ENCODE data around the gene TBX18.

The TBX18 gene

DNA sequence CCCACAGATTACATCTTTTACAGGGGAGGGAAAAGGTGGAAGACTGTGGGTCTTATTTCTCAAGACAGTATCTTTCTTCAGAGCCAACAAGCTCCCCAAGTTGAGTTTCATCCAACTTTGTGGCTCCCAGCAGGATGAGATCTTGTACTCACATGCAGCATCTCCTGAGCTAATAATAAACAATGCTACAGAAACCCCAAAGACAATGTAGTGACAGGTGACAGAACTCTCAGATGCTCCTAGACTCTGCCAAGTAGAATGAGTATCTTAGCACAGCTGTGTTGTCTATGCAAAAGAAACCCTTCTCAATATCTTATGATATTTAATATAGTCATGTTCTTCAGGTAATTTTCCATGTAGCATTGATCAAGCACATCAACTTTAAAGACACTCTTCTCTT, 90.0 kb downstream of the TBX18 start:
- no peak overlapping the region for H3K4me3 ChIP-seq (ENCODE audit: low read depth, low read length)
- TF ChIP-seq MAX (IDR thresholded peaks at IDR 0.05; ENCODE audit: low read depth, low read length) (no peak), POLR2A (IDR thresholded peaks at IDR 0.05; ENCODE audit: extremely low read depth, insufficient read length) (no peak), CTCF (IDR thresholded peaks at IDR 0.05; ENCODE audit: low read depth, low read length) (no peak), MYC (IDR thresholded peaks at IDR 0.05; ENCODE audit: low read depth, low read length) (no peak)
- no peak for DNase-seq (ENCODE audit: low read depth)

DNA sequence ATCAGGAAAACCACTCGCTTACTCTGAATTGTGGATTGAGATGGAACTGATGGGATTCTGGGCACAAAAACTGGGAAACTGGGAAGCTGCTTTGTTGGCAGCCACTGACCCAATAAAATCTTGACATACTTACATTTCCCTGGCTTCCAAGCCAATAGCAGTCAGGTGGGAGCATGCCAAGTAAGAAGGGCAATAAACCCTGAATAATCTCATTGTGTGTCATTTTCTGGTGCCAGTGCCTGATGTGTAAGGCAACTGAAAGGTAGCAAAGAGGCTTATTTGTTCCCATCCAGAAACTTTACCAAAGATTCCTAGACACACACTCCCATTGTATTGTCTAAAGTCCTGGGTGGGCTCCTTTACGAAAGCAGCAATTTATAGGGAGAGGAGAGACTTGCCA, 93.2 kb downstream of the TBX18 start:
- DNase-seq (ENCODE audit: low read depth), result no peak
- no peak overlapping the region for H3K4me3 ChIP-seq (ENCODE audit: low read depth, low read length)
- TF ChIP-seq CTCF (IDR thresholded peaks at IDR 0.05; ENCODE audit: low read depth, low read length) (no peak), MAX (IDR thresholded peaks at IDR 0.05; ENCODE audit: low read depth, low read length) (no peak), POLR2A (IDR thresholded peaks at IDR 0.05; ENCODE audit: extremely low read depth, insufficient read length) (no peak), MYC (IDR thresholded peaks at IDR 0.05; ENCODE audit: low read depth, low read length) (no peak)

DNA sequence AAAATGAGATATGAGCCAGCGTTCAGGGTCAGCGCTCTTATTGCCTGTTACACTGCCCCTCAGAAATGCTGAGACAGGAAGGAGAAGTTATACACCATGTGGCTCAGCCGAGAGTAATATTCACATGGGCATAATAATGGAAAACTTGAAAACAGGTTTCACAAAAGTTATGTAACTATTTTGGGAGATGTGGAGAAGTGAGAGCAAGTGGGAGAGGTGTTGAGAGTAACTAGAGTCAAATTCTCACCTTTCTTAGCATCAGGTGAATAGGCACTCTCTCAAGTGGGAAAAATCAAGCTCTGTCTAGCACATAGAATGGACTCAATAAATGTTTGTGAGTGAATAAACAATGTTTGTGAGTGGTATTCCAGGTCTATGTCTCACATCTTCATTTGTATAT, 94.5 kb downstream of the TBX18 start:
- no peak for DNase-seq (ENCODE audit: low read depth)
- TF ChIP-seq MAX (IDR thresholded peaks at IDR 0.05; ENCODE audit: low read depth, low read length), result no peak
- no peak for TF ChIP-seq POLR2A (IDR thresholded peaks at IDR 0.05; ENCODE audit: extremely low read depth, insufficient read length)
- TF ChIP-seq MYC (IDR thresholded peaks at IDR 0.05; ENCODE audit: low read depth, low read length), result no peak
- no peak overlapping the region for H3K4me3 ChIP-seq (ENCODE audit: low read depth, low read length)

DNA sequence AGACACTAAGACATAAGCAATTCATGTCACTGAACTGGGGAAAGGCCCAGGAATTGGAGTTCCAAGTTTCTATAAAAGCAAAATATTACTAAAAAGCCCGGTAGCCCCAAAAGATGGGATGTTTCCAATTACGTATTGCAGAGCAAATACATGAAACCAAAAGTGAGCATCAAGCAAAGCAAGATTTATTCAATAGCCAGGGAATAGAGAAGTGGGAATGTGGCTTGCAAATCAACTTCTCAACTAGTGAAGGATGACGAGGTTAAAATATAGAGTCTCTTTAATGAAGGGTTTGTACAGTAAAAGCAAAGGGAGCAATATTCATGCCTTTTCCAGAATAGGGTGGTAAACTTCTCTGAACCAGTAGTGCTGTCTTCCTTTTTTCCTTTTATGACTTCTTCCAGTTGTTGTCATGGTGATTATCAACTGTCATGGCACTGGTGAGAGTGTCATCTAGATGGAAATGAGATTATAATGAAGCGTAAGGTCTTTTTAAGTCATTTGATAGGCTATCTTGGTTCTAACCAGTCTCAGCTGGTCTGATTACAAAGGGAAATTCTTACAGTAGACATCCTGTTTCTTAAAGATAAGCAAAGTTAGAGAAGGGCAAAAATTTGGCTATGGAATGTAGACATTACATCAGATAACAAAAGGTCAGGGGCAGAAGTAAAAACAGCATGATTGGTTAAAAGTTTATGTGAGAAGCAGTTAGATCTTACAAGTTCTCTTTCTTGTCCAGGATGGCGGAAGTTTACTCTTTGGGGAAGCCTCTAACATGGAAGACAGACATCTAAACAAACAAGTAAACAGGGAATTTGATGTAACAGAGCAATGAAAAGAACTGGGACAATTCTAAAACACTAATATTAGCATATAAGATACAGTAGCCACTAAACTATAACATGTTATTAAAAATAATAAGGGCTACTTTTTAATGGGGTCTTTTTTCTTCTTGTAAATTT, 96.9 kb downstream of the TBX18 start:
- H3K4me3 ChIP-seq (ENCODE audit: low read depth, low read length), result no peak overlapping the region
- no peak for DNase-seq (ENCODE audit: low read depth)
- TF ChIP-seq POLR2A (IDR thresholded peaks at IDR 0.05; ENCODE audit: extremely low read depth, insufficient read length) (no peak), MAX (IDR thresholded peaks at IDR 0.05; ENCODE audit: low read depth, low read length) (no peak), MYC (IDR thresholded peaks at IDR 0.05; ENCODE audit: low read depth, low read length) (no peak), CTCF (IDR thresholded peaks at IDR 0.05; ENCODE audit: low read depth, low read length) (no peak)

GRCh38 chr6:84665401-84665800, 99.0 kb downstream of the TBX18 start:
- no peak for TF ChIP-seq MYC (IDR thresholded peaks at IDR 0.05; ENCODE audit: low read depth, low read length)
- no peak for TF ChIP-seq MAX (IDR thresholded peaks at IDR 0.05; ENCODE audit: low read depth, low read length)
- no peak for TF ChIP-seq CTCF (IDR thresholded peaks at IDR 0.05; ENCODE audit: low read depth, low read length)
- TF ChIP-seq POLR2A (IDR thresholded peaks at IDR 0.05; ENCODE audit: extremely low read depth, insufficient read length), result no peak
- DNase-seq (ENCODE audit: low read depth), result no peak
- H3K4me3 ChIP-seq (ENCODE audit: low read depth, low read length), result no peak overlapping the region

DNA sequence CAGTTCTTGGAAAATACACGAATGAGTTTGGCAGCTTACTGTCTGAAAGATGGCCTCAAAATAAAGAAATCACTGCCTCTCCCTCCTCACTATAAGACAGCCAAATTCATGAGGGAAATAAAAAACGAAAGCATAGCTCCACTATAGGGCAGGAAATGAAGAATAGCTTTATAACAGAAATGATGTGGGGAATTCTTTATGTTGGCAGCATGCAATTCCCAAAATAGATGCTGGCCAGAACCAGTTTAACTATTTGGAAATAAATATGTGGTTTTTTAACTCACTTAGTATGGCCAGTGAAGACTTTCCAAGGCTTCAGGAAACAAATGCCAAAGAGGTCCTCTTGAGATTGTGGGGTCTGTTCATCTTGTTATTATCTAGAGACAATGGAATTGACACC, 100.5 kb downstream of the TBX18 start:
- no peak for DNase-seq (ENCODE audit: low read depth)
- TF ChIP-seq CTCF (IDR thresholded peaks at IDR 0.05; ENCODE audit: low read depth, low read length) (no peak), MYC (IDR thresholded peaks at IDR 0.05; ENCODE audit: low read depth, low read length) (no peak), POLR2A (IDR thresholded peaks at IDR 0.05; ENCODE audit: extremely low read depth, insufficient read length) (no peak)
- H3K4me3 ChIP-seq (ENCODE audit: low read depth, low read length), result no peak overlapping the region

All from NB4 (cell line).